ENCODE measurements around the gene FMN1.

DNA sequence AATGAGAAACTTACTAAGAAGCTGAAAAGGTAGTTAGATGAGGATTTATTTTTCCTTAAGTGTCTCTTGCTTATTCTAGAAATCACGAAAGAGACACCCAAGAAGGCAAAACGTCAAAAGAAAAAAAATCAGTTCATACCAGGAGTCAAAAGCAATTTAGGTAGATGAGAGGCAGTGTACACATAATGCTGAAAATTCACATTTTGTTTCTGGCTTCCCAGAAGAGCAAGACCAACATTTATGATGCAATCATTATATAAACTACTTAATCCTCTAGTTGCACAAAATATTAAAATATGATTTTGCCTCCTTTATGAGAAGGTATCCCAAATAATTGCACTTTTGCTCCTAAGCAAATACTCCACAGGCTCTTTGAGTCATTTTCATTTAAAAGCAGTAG, 228.0 kb downstream of the FMN1 start:
- TF ChIP-seq, protein P1, sequence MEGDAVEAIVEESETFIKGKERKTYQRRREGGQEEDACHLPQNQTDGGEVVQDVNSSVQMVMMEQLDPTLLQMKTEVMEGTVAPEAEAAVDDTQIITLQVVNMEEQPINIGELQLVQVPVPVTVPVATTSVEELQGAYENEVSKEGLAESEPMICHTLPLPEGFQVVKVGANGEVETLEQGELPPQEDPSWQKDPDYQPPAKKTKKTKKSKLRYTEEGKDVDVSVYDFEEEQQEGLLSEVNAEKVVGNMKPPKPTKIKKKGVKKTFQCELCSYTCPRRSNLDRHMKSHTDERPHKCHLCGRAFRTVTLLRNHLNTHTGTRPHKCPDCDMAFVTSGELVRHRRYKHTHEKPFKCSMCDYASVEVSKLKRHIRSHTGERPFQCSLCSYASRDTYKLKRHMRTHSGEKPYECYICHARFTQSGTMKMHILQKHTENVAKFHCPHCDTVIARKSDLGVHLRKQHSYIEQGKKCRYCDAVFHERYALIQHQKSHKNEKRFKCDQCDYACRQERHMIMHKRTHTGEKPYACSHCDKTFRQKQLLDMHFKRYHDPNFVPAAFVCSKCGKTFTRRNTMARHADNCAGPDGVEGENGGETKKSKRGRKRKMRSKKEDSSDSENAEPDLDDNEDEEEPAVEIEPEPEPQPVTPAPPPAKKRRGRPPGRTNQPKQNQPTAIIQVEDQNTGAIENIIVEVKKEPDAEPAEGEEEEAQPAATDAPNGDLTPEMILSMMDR (IDR thresholded peaks at IDR 0.05): no peak
- TF ChIP-seq POLR2A (IDR thresholded peaks at IDR 0.05): no peak

Measured in esophagus squamous epithelium (tissue), 4 donors.